Right lobe of liver (tissue), 6 donors: Measurements from ENCODE around the gene HNRNPA3. TPM values are rescaled to one million over a fixed set of nuclear protein-coding genes. Genes with fewer than 3 reads are reported as not detected.
A peak's percentile ranks its signal among the peaks of the same experiment; 100 is the strongest.
"Not testable (repeated sequence)": the region's sequence is repeated elsewhere in the genome, so short reads cannot be mapped to it uniquely, and the experiment has no call there.

Experiments
- ATAC-seq, 4 donors: fragments of 200-7000 bp; cut with Tn5 transposase; one replicate each; pipeline ENCODE4 v1.9.1; 2020; ENCODE audit warnings: mild to moderate bottlenecking in 4 of 4, moderate library complexity in 4 of 4
- DNase-seq, 3 donors: peaks; one replicate each; pipeline ENCODE4 v3.0.0-alpha.2; 2020
- H3K27ac ChIP-seq, 3 donors: fragments of 200-600 bp; one replicate each; pipeline ENCODE4 v1.8.0; 2022
- H3K27me3 ChIP-seq, 2 donors: fragments of 200-600 bp; one replicate each; pipeline ENCODE4 v1.8.0; 2022
- H3K36me3 ChIP-seq, 4 donors: fragments of 200-600 bp; sonication (generic) in 1 of 4; one replicate each; pipeline versions ENCODE4 v1.5.1 to v1.8.0; 2017 to 2022; ENCODE audit warnings: control low read depth in 1 of 4
- H3K4me1 ChIP-seq, 4 donors: fragments of 200-600 bp; sonication (generic) in 1 of 4; one replicate each; pipeline versions ENCODE4 v1.5.1 to v1.8.0; 2017 to 2022; ENCODE audit warnings: control low read depth in 1 of 4
- H3K4me3 ChIP-seq, 3 donors: fragments of 200-600 bp; one replicate each; pipeline ENCODE4 v1.8.0; 2022
- H3K9me3 ChIP-seq, 4 donors: fragments of 200-600 bp; sonication (generic) in 1 of 4; one replicate each; pipeline versions ENCODE4 v1.5.1 to v1.8.0; 2017 to 2022; ENCODE audit warnings: control low read depth in 1 of 4
- POLR2A ChIP-seq: fragments of 450-650 bp; IDR thresholded peaks from one replicate; pipeline ENCODE4 v1.6.1; 2017; ENCODE audit warnings: antibody characterized with exemption, mild to moderate bottlenecking
- WGBS: methylation state at CpG from one replicate; pipeline ENCODE4 v1.1.6; 2018; ENCODE audit warnings: low coverage, low lambda C conversion rate; ENCODE audit not compliant: insufficient coverage; ENCODE audit errors: missing lambda C conversion rate; 5-methylcytosine and 5-hydroxymethylcytosine counted together
- intact Hi-C, 2 donors: fragments of 100-400 bp; cut with DNase I; formaldehyde crosslinking; loops; one replicate each; pipeline versions ENCODE4 v1.11.2 to v1.14.1; 2022
- total RNA-seq, 6 experiments: library from RNA; depleted of rRNA in 2 of 6; stranded (reverse); fragments of >200 nt in 2 of 6; fragmentation: NEBNext Ultra II Directional in 3 of 6; extraction: Animal tissue kit (Norgen Biotek cat#: 25700) in 3 of 6; gene quantifications; one replicate each; pipeline versions ENCODE4 v1.1.0 to v1.2.4, GENCODE V29; 2016 to 2023
- TF ChIP-seq, protein P1 (sequence below), 4 donors: fragments of 200-600 bp in 3 of 4; fragments of 450-650 bp in 1 of 4; IDR thresholded peaks; one replicate each; pipeline versions ENCODE4 v1.5.1 to v1.8.0; 2016 to 2022; ENCODE audit warnings: antibody characterized with exemption in 4 of 4, mild to moderate bottlenecking in 2 of 4
- donor health status: DM: no; HTN: yes; CAD: no.
- donor health status: DM: no; HTN: no; CAD: no.
- donor health status: DM: no; HTN: no; CAD: no.
- donor health status: DM: no; HTN: yes; CAD: no.
- donor health status: DM: no; HTN: yes; CAD: no.

The HNRNPA3 gene
- total RNA-seq, 6 experiments from 2014 or later, result 22.4 to 70.4 (median 54.8) TPM

GRCh38 chr2:177245010-177245422 is 32.4 kb downstream of the HNRNPA3 start:
- no peak for DNase-seq
- Histone ChIP-seq H3K4me3 (no peak overlapping the region), H3K4me1 (peaks cover 0 to 80% (median 33%) of the 10 kb centered on the region in 4 donors), H3K27ac (peak overlapping the region in 2 of 3 donors; percentile 50 to 51), H3K27me3 (no peaks in the 10 kb centered on the region), H3K9me3 (no peaks in the 10 kb centered on the region), H3K36me3 (peaks cover 0 to 8% (median 0%) of the 10 kb centered on the region in 4 donors)
- 47% methylated on average over 4 of the region's 4 CpGs for WGBS
- TF ChIP-seq, protein P1, sequence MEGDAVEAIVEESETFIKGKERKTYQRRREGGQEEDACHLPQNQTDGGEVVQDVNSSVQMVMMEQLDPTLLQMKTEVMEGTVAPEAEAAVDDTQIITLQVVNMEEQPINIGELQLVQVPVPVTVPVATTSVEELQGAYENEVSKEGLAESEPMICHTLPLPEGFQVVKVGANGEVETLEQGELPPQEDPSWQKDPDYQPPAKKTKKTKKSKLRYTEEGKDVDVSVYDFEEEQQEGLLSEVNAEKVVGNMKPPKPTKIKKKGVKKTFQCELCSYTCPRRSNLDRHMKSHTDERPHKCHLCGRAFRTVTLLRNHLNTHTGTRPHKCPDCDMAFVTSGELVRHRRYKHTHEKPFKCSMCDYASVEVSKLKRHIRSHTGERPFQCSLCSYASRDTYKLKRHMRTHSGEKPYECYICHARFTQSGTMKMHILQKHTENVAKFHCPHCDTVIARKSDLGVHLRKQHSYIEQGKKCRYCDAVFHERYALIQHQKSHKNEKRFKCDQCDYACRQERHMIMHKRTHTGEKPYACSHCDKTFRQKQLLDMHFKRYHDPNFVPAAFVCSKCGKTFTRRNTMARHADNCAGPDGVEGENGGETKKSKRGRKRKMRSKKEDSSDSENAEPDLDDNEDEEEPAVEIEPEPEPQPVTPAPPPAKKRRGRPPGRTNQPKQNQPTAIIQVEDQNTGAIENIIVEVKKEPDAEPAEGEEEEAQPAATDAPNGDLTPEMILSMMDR (IDR thresholded peaks at IDR 0.05), result no peak
- no peak for TF ChIP-seq POLR2A
- intact Hi-C loops, result no loop called here
- peak in 2 of 4 donors; percentile 5 to 32 for ATAC-seq

DNA sequence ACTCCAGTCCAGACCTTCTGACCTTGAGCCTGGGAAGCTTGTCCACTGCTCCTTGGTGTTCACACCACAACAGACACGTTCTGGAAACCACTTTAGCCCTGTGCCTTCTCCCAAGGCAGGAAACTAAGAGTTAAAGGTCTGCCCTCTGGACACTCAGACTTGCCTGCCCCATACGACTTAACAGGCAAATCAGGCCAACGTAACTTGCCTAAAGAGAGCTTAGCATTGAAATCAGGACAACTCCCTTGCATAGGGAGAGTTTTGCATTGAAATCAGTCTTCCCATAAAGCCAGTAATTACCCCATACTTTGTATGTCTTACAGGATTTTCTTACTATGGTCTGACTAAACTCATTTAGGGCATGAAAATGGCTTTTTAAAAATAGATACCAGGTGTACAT is 33.4 kb downstream of the HNRNPA3 start:
- 12% methylated on average over 3 of the region's 3 CpGs for WGBS
- no peak for TF ChIP-seq POLR2A
- TF ChIP-seq, protein P1 (IDR thresholded peaks at IDR 0.05), result no peak
- Histone ChIP-seq H3K4me1 (peaks cover 0 to 78% (median 26%) of the 10 kb centered on the region in 4 donors), H3K36me3 (peaks cover 0 to 8% (median 0%) of the 10 kb centered on the region in 4 donors), H3K9me3 (no peaks in the 10 kb centered on the region), H3K4me3 (no peak overlapping the region), H3K27ac (peak overlapping the region in 2 of 3 donors; percentile 50 to 51), H3K27me3 (no peaks in the 10 kb centered on the region)
- intact Hi-C loops, result no loop called here
- DNase-seq (no peak), ATAC-seq (peak in 1 of 4 donors; percentile 6)

DNA sequence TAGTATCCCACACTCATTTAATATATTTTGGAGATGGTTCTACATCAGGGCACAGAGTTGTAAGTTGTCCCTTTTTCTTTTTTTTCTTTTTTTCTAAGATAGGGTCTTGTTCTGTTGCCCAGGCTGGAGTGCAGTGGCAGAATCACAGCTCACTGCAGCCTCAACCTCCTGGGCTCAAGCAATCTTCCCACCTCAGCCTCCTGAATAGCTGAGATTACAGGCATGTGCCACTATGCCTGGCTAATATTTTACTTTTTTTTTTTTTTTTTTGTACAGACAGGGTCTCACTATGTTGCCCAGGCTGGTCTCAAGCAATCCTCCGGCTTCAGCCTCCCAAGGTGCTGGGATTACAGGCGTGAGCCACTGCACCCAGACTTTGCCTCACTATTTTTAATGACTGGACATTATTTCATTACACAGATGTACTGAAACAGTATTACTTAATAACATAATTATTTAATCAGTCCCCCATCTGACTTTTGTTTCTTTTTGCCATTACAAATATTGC is 34.0 kb downstream of the HNRNPA3 start:
- intact Hi-C loops, ATAC-seq, H3K27me3 ChIP-seq, H3K9me3 ChIP-seq, H3K4me3 ChIP-seq, DNase-seq: not testable (repeated sequence)
- Histone ChIP-seq H3K4me1 (peaks cover 0 to 78% (median 26%) of the 10 kb centered on the region in 4 donors), H3K36me3 (peaks cover 0 to 11% (median 0%) of the 10 kb centered on the region in 4 donors), H3K27ac (peak overlapping the region in 2 of 3 donors; percentile 50 to 51)
- 67% methylated on average over 1 of the region's 2 CpGs for WGBS

DNA sequence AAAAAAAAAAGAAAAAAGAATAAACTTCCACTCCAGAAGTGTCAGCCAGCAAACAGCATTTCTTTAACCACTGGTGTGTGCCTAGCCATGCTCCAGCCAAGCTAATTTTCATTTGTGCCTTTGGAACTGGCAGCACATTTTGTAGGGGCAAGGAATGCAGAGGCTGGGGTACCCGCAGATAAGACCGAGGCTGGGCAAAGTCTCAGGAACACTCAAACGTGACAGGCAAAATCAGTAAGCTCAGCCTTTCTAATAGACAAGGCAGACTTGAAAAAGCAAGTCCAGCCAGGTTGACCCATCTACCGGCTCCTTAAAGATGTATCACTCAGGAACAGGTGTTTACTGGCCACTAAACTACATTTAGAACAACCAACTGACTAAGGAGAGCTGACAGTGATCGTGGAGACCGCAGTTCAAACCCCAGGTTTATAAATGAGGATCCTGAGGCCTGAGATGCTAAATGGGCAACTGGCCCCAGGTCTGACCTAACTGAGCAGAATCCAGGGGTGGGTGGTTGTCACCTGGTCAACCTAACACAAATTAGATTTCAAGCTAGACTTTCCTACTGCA is 35.2 kb downstream of the HNRNPA3 start:
- WGBS, result 55% methylated on average over 5 of the region's 6 CpGs
- peaks cover 0 to 11% (median 0%) of the 10 kb centered on the region in 4 donors for H3K36me3 ChIP-seq
- intact Hi-C loops, result no loop called here
- H3K27me3 ChIP-seq, result no peaks in the 10 kb centered on the region
- H3K9me3 ChIP-seq, result no peaks in the 10 kb centered on the region
- H3K27ac ChIP-seq, result peak overlapping the region in 1 of 3 donors; percentile 50
- peaks cover 0 to 77% (median 25%) of the 10 kb centered on the region in 4 donors for H3K4me1 ChIP-seq
- TF ChIP-seq POLR2A, result no peak
- TF ChIP-seq, protein P1 (IDR thresholded peaks at IDR 0.05), result no peak
- ATAC-seq (no peak), DNase-seq (no peak)
- no peak overlapping the region for H3K4me3 ChIP-seq

DNA sequence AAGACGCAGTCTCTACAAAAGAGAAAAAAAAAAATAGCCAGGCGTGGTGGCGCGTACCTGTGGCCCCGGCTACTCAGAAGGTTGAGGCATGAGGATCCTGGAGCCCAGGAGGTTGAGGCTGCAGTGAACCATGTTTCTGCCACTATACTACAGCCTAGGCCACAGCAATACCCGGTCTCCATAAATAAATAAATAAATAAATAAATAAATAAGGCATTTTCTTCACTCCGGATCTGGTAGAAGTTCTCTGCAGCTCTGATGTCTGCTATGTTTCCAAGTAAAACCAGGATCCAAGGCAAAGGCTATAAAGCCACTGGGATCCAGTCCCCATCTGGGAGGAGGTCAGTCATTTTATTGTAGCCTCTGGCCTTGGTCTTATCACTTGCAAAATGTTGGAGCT is 36.4 kb downstream of the HNRNPA3 start:
- 80% methylated on average over 2 of the region's 7 CpGs for WGBS
- no peak overlapping the region for H3K4me3 ChIP-seq
- intact Hi-C loops, result no loop called here

More for the DNA sequence above, 36.4 kb downstream of the HNRNPA3 start:
- TF ChIP-seq, protein P1 (IDR thresholded peaks at IDR 0.05), result no peak
- no peak for TF ChIP-seq POLR2A
- no peak for ATAC-seq
- Histone ChIP-seq H3K36me3 (peaks cover 0 to 11% (median 0%) of the 10 kb centered on the region in 4 donors), H3K4me1 (peaks cover 0 to 79% (median 24%) of the 10 kb centered on the region in 4 donors), H3K9me3 (no peaks in the 10 kb centered on the region), H3K27ac (peak overlapping the region in 1 of 3 donors; percentile 100), H3K27me3 (no peaks in the 10 kb centered on the region)
- no peak for DNase-seq
